Tibial nerve (tissue), 3 donors: ENCODE measurements around the gene PGA3.

Experiments used
- CTCF ChIP-seq, 5 experiments: fragments of 200-600 bp in 3 of 5; fragments of 450-650 bp in 2 of 5; sonication (generic) in 3 of 5; IDR thresholded peaks; one replicate each; pipeline ENCODE4 v1.5.1; 2016 to 2019; ENCODE audit warnings: antibody characterized with exemption in 5 of 5, mild to moderate bottlenecking in 3 of 5, moderate library complexity in 2 of 5
- POLR2A ChIP-seq, 2 donors: fragments of 450-650 bp; IDR thresholded peaks; one replicate each; pipeline ENCODE4 v1.6.1; 2017; ENCODE audit warnings: antibody characterized with exemption in 2 of 2, mild to moderate bottlenecking in 2 of 2, moderate library complexity in 2 of 2

GRCh38 chr11:61155312-61155711 is 48.0 kb upstream of the PGA3 start:
- no peak for TF ChIP-seq CTCF (IDR thresholded peaks at IDR 0.05)
- TF ChIP-seq POLR2A (IDR thresholded peaks at IDR 0.05): no peak
